ENCODE results near the gene STT3B. TPM values are rescaled to one million over a fixed set of nuclear protein-coding genes. Genes with fewer than 3 reads are reported as not detected.

Gene STT3B
- total and polyA plus RNA-seq, 2 experiments from 2014 or later, result 105 to 106 TPM

DNA sequence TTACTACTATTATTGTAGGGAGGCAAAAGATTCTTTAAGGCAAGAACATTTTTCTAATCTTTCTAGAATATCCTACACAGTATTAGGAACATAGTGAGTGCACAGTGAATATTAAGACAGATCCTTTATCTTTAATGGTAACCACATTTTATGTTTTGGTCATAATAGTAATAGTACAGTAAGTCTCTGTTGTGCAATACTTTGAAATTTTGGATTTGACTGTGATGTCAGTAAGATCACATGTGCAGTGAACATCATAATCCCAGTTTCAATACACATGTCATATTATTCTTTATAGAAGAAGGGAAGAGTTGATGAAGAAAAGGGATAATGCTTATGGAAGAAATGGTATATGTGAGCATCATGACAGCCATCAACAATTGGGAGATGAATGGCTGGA is 10.7 kb downstream of the STT3B start:
- no peaks in the 10 kb centered on the region for H3K9me3 ChIP-seq (ENCODE audit: low read depth)
- H3K27ac ChIP-seq, result no peak overlapping the region
- H3K4me3 ChIP-seq, result no peak overlapping the region

GRCh38 chr3:31544634-31545033 is 11.9 kb downstream of the STT3B start:
- H3K4me3 ChIP-seq, result no peak overlapping the region
- peaks cover 14% of the 10 kb centered on the region for H3K4me1 ChIP-seq (ENCODE audit: low read depth)
- no peaks in the 10 kb centered on the region for H3K9me3 ChIP-seq (ENCODE audit: low read depth)
- DNase-seq (ENCODE audit: low read depth in 1 of 2, low spot score in 1 of 2), result peak; percentile 39 to 44
- H3K36me3 ChIP-seq, result no peaks in the 10 kb centered on the region
- no peak for TF ChIP-seq CTCF (IDR thresholded peaks at IDR 0.05; ENCODE audit: low read depth, low read length)
- no peak overlapping the region for H3K27ac ChIP-seq
- no peaks in the 10 kb centered on the region for H3K27me3 ChIP-seq

More for the DNA sequence above, 10.7 kb downstream of the STT3B start:
- DNase-seq (ENCODE audit: low read depth in 1 of 2, low spot score in 1 of 2), result peak in 1 of 2 donors; percentile 50
- no peaks in the 10 kb centered on the region for H3K36me3 ChIP-seq
- H3K27me3 ChIP-seq, result no peaks in the 10 kb centered on the region
- no peak for TF ChIP-seq CTCF (IDR thresholded peaks at IDR 0.05; ENCODE audit: low read depth, low read length)
- peaks cover 14% of the 10 kb centered on the region for H3K4me1 ChIP-seq (ENCODE audit: low read depth)

- Histone ChIP-seq H3K27ac (no peak overlapping the region), H3K27me3 (no peaks in the 10 kb centered on the region), H3K4me3 (no peak overlapping the region), H3K36me3 (no peaks in the 10 kb centered on the region), H3K9me3 (ENCODE audit: low read depth) (no peaks in the 10 kb centered on the region), H3K4me1 (ENCODE audit: low read depth) (peaks cover 25% of the 10 kb centered on the region)
- peak; percentile 33 to 48 for DNase-seq (ENCODE audit: low read depth in 1 of 2, low spot score in 1 of 2)
- no peak for TF ChIP-seq CTCF (IDR thresholded peaks at IDR 0.05; ENCODE audit: low read depth, low read length)
Measured at GRCh38 chr3:31546162-31546561, 13.4 kb downstream of the STT3B start.

DNA sequence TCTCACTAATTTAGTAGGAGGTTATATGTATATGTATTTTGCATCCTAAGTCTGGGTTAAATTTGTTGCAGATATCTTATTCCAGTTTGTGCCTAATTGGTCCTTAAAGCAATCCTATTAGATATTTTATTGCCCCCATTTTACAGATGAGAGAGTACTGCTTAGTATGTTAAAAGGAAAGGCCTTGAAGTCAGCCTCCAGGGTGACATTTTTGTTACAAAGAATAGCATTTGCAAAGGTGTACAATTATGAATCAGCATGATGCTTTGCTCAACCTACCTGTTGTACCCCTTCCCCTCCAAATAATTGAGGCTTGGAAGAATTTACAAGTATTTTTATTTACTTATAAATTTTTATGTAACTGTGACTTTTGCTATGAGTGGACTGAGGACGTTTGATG is 14.0 kb downstream of the STT3B start:
- DNase-seq (ENCODE audit: low read depth in 1 of 2, low spot score in 1 of 2), result no peak
- Histone ChIP-seq H3K4me1 (ENCODE audit: low read depth) (peaks cover 25% of the 10 kb centered on the region), H3K27me3 (no peaks in the 10 kb centered on the region), H3K27ac (no peak overlapping the region), H3K36me3 (no peaks in the 10 kb centered on the region), H3K9me3 (ENCODE audit: low read depth) (no peaks in the 10 kb centered on the region), H3K4me3 (no peak overlapping the region)
- no peak for TF ChIP-seq CTCF (IDR thresholded peaks at IDR 0.05; ENCODE audit: low read depth, low read length)

- H3K4me3 ChIP-seq, result no peak overlapping the region
- no peaks in the 10 kb centered on the region for H3K9me3 ChIP-seq (ENCODE audit: low read depth)
- H3K36me3 ChIP-seq, result no peaks in the 10 kb centered on the region
- peak; percentile 38 to 44 for DNase-seq (ENCODE audit: low read depth in 1 of 2, low spot score in 1 of 2)
- no peaks in the 10 kb centered on the region for H3K27me3 ChIP-seq
- peak; percentile 70 for TF ChIP-seq CTCF (IDR thresholded peaks at IDR 0.05; ENCODE audit: low read depth, low read length)
- peaks cover 22% of the 10 kb centered on the region for H3K4me1 ChIP-seq (ENCODE audit: low read depth)
- no peak overlapping the region for H3K27ac ChIP-seq
Measured at GRCh38 chr3:31550452-31551251, 17.9 kb downstream of the STT3B start.

Measured in cardiac muscle cell (in vitro differentiated cells and primary cell).